Esophagus muscularis mucosa (tissue), 4 donors: ENCODE results near the gene FTO. TPM values are rescaled to one million over a fixed set of nuclear protein-coding genes. Genes with fewer than 3 reads are reported as not detected.
"Not testable (repeated sequence)": the region's sequence is repeated elsewhere in the genome, so short reads cannot be mapped to it uniquely, and the experiment has no call there.

Source experiments
- DNase-seq: peaks from one replicate; pipeline ENCODE4 v3.0.0-alpha.2; 2017; ENCODE audit errors: extremely low spot score
- H3K27ac ChIP-seq, 4 donors: fragments of 200-600 bp; sonication (generic); replicated peaks in 1 of 4; 1 replicate in 3 of 4; 2 replicates in 1 of 4; pipeline ENCODE4 v1.5.1; 2016 to 2019; ENCODE audit warnings: mild to moderate bottlenecking in 1 of 4
- H3K27me3 ChIP-seq, 4 donors: fragments of 200-600 bp; sonication (generic); one replicate each; pipeline versions ENCODE4 v1.5.1 to v1.6.0; 2016 to 2019
- H3K36me3 ChIP-seq, 4 donors: fragments of 200-600 bp; sonication (generic); one replicate each; pipeline ENCODE4 v1.5.1; 2016 to 2019
- H3K4me1 ChIP-seq, 4 donors: fragments of 200-600 bp; sonication (generic); one replicate each; pipeline ENCODE4 v1.5.1; 2016 to 2019
- H3K4me3 ChIP-seq, 4 donors: fragments of 200-600 bp; sonication (generic); 1 replicate in 2 of 4; 2 replicates in 2 of 4; pipeline ENCODE4 v1.5.1; 2016 to 2019; ENCODE audit warnings: mild to moderate bottlenecking in 4 of 4, moderate library complexity in 1 of 4
- H3K9me3 ChIP-seq, 4 donors: fragments of 200-600 bp; sonication (generic); 1 replicate in 3 of 4; 2 replicates in 1 of 4; pipeline ENCODE4 v1.5.1; 2016 to 2019
- CTCF ChIP-seq, 3 experiments: fragments of 200-600 bp in 2 of 3; fragments of 450-650 bp in 1 of 3; sonication (generic) in 2 of 3; IDR thresholded peaks; one replicate each; pipeline ENCODE4 v1.5.1; 2017 to 2019; ENCODE audit warnings: antibody characterized with exemption in 3 of 3, mild to moderate bottlenecking in 2 of 3, moderate library complexity in 1 of 3
- EP300 ChIP-seq: sonication (generic); formaldehyde crosslinking; IDR thresholded peaks from one replicate; pipeline ENCODE4 v1.6.1; 2017; ENCODE audit warnings: antibody characterized with exemption
- POLR2A ChIP-seq: fragments of 450-650 bp; IDR thresholded peaks from one replicate; pipeline ENCODE4 v1.6.1; 2017; ENCODE audit warnings: antibody characterized with exemption, moderate library complexity, mild to moderate bottlenecking, low read depth
- POLR2AphosphoS5 ChIP-seq, 2 donors: sonication (generic); formaldehyde crosslinking; IDR thresholded peaks; one replicate each; pipeline ENCODE4 v1.6.1; 2017; ENCODE audit warnings: antibody characterized with exemption in 2 of 2
- WGBS: methylation state at CpG from one replicate; pipeline ENCODE4 v1.1.5; 2018; 5-methylcytosine and 5-hydroxymethylcytosine counted together
- intact Hi-C: fragments of 100-400 bp; cut with DNase I; formaldehyde crosslinking; loops from one replicate; pipeline ENCODE4 v1.15.1; 2023
- total RNA-seq, 4 donors: library from RNA; depleted of rRNA; stranded (reverse); fragments of >200 nt; gene quantifications; one replicate each; pipeline versions ENCODE4 v1.1.0 to v1.2.1, GENCODE V29; 2016

Gene FTO
- total RNA-seq, 4 donors from 2014 or later, result 101 to 121 (median 112) TPM

GRCh38 chr16:54177862-54178477, 474.0 kb downstream of the FTO start:
- H3K36me3 ChIP-seq, result no peaks in the 10 kb centered on the region
- no peaks in the 10 kb centered on the region for H3K9me3 ChIP-seq
- DNase-seq, result no peak
- intact Hi-C loops, result no loop called here
- H3K27ac ChIP-seq, result no peak overlapping the region
- TF ChIP-seq EP300, result no peak
- TF ChIP-seq CTCF (IDR thresholded peaks at IDR 0.05), result no peak
- TF ChIP-seq POLR2A, result no peak
- TF ChIP-seq POLR2AphosphoS5 (IDR thresholded peaks at IDR 0.05), result no peak
- 75% methylated on average over 11 of the region's 11 CpGs for WGBS
- no peak overlapping the region for H3K4me3 ChIP-seq
- H3K4me1 ChIP-seq, result peaks cover 0 to 18% (median 9%) of the 10 kb centered on the region in 4 donors
- H3K27me3 ChIP-seq, result peaks cover 0 to 37% (median 2%) of the 10 kb centered on the region in 4 donors

- 46% methylated on average over 7 of the region's 7 CpGs for WGBS
- no peaks in the 10 kb centered on the region for H3K36me3 ChIP-seq
Observed at GRCh38 chr16:54178478-54178976, 474.6 kb downstream of the FTO start.

GRCh38 chr16:54180421-54181359, 476.7 kb downstream of the FTO start:
- no peak for DNase-seq
- Histone ChIP-seq H3K27ac (no peak overlapping the region), H3K4me3 (no peak overlapping the region), H3K4me1 (peaks cover 0 to 18% (median 9%) of the 10 kb centered on the region in 4 donors), H3K36me3 (no peaks in the 10 kb centered on the region), H3K9me3 (no peaks in the 10 kb centered on the region), H3K27me3 (peaks cover 0 to 13% (median 2%) of the 10 kb centered on the region in 4 donors)
- no peak for TF ChIP-seq POLR2A
- TF ChIP-seq EP300, result no peak
- TF ChIP-seq POLR2AphosphoS5 (IDR thresholded peaks at IDR 0.05), result no peak
- no peak for TF ChIP-seq CTCF (IDR thresholded peaks at IDR 0.05)
- 93% methylated on average over 3 of the region's 3 CpGs for WGBS
- intact Hi-C loops, result no loop called here

More at GRCh38 chr16:54178478-54178976, 474.6 kb downstream of the FTO start:
- peaks cover 0 to 18% (median 9%) of the 10 kb centered on the region in 4 donors for H3K4me1 ChIP-seq
- no peak overlapping the region for H3K27ac ChIP-seq
- no peak for DNase-seq
- peaks cover 0 to 32% (median 2%) of the 10 kb centered on the region in 4 donors for H3K27me3 ChIP-seq
- intact Hi-C loops, result no loop called here
- H3K9me3 ChIP-seq, result no peaks in the 10 kb centered on the region
- no peak for TF ChIP-seq CTCF (IDR thresholded peaks at IDR 0.05)
- TF ChIP-seq POLR2A, result no peak
- TF ChIP-seq POLR2AphosphoS5 (IDR thresholded peaks at IDR 0.05), result no peak
- no peak for TF ChIP-seq EP300
- no peak overlapping the region for H3K4me3 ChIP-seq

GRCh38 chr16:54181683-54182329, 477.9 kb downstream of the FTO start:
- H3K9me3 ChIP-seq, H3K27ac ChIP-seq, H3K4me1 ChIP-seq, H3K4me3 ChIP-seq, intact Hi-C loops, DNase-seq, H3K36me3 ChIP-seq, H3K27me3 ChIP-seq: not testable (repeated sequence)
- 91% methylated on average over 10 of the region's 10 CpGs for WGBS

- no peak for DNase-seq
- Histone ChIP-seq H3K9me3 (no peaks in the 10 kb centered on the region), H3K4me1 (no peaks in the 10 kb centered on the region), H3K27me3 (peaks cover 0 to 7% (median 0%) of the 10 kb centered on the region in 4 donors), H3K4me3 (no peak overlapping the region), H3K27ac (no peak overlapping the region), H3K36me3 (no peaks in the 10 kb centered on the region)
- no peak for TF ChIP-seq POLR2AphosphoS5 (IDR thresholded peaks at IDR 0.05)
- TF ChIP-seq EP300, result no peak
- TF ChIP-seq CTCF (IDR thresholded peaks at IDR 0.05), result no peak
- no peak for TF ChIP-seq POLR2A
- 92% methylated on average over 2 of the region's 2 CpGs for WGBS
- intact Hi-C loops, result no loop called here
Observed at GRCh38 chr16:54185045-54185444, 481.1 kb downstream of the FTO start.
